Measurements from ENCODE around the gene SMU1. TPM values are rescaled to one million over a fixed set of nuclear protein-coding genes. Genes with fewer than 3 reads are reported as not detected.

The SMU1 gene
- total RNA-seq, 2 donors from 2014 or later: 5.6 to 8.6 TPM

- H3K27me3 ChIP-seq: no peaks in the 10 kb centered on the region
- peaks cover 11 to 21% of the 10 kb centered on the region in 2 donors for H3K36me3 ChIP-seq (replicated peaks in 1 of 2; ENCODE audit: insufficient read depth in 1 of 2, low read depth in 2 of 2)
- 76 to 80% methylated on average over 10 of the region's 10 CpGs for WGBS, 2 donors
- intact Hi-C loops (cut with DNase I): no loop called here
- H3K4me3 ChIP-seq: no peak overlapping the region
- no peak for ATAC-seq
- H3K4me1 ChIP-seq: peaks cover 22% of the 10 kb centered on the region
- DNase-seq: no peak
- peak overlapping the region in 2 of 4 donors; percentile 34 to 96 for H3K27ac ChIP-seq
- no peak for TF ChIP-seq CTCF (IDR thresholded peaks at IDR 0.05)
- no peak for TF ChIP-seq POLR2A (IDR thresholded peaks at IDR 0.05)
- no peaks in the 10 kb centered on the region for H3K9me3 ChIP-seq
Measured at GRCh38 chr9:33041432-33042188, 34.9 kb downstream of the SMU1 start.

- intact Hi-C loops (cut with DNase I): no loop called here
- no peak overlapping the region for H3K4me3 ChIP-seq
- 86 to 89% methylated on average over 9 of the region's 9 CpGs for WGBS, 2 donors
- H3K36me3 ChIP-seq (replicated peaks in 1 of 2; ENCODE audit: insufficient read depth in 1 of 2, low read depth in 2 of 2): peaks cover 18 to 23% of the 10 kb centered on the region in 2 donors
- no peaks in the 10 kb centered on the region for H3K27me3 ChIP-seq
- H3K9me3 ChIP-seq: no peaks in the 10 kb centered on the region
- no peak for TF ChIP-seq CTCF (IDR thresholded peaks at IDR 0.05)
- no peak for TF ChIP-seq POLR2A (IDR thresholded peaks at IDR 0.05)
- DNase-seq (no peak), ATAC-seq (no peak)
- peaks cover 22% of the 10 kb centered on the region for H3K4me1 ChIP-seq
- no peak overlapping the region for H3K27ac ChIP-seq
Measured at GRCh38 chr9:33040792-33041431, 35.6 kb downstream of the SMU1 start.

- Histone ChIP-seq H3K4me3 (no peak overlapping the region), H3K27me3 (no peaks in the 10 kb centered on the region), H3K36me3 (replicated peaks in 1 of 2; ENCODE audit: insufficient read depth in 1 of 2, low read depth in 2 of 2) (peaks cover 26 to 41% of the 10 kb centered on the region in 2 donors), H3K4me1 (peaks cover 25% of the 10 kb centered on the region), H3K9me3 (no peaks in the 10 kb centered on the region), H3K27ac (no peak overlapping the region)
- no peak for ATAC-seq
- intact Hi-C loops (cut with DNase I): no loop called here
- 72 to 74% methylated on average over 5 of the region's 5 CpGs for WGBS, 2 donors
- TF ChIP-seq CTCF (IDR thresholded peaks at IDR 0.05) (no peak), POLR2A (IDR thresholded peaks at IDR 0.05) (no peak)
- no peak for DNase-seq
Measured at GRCh38 chr9:33032865-33033264, 43.6 kb downstream of the SMU1 start.

GRCh38 chr9:33032292-33032691 lies 44.2 kb downstream of the SMU1 start:
- intact Hi-C loops (cut with DNase I): no loop called here
- ATAC-seq: no peak

More at GRCh38 chr9:33032292-33032691, 44.2 kb downstream of the SMU1 start:
- H3K36me3 ChIP-seq (replicated peaks in 1 of 2; ENCODE audit: insufficient read depth in 1 of 2, low read depth in 2 of 2): peaks cover 22 to 36% of the 10 kb centered on the region in 2 donors
- no peak for DNase-seq
- no peak overlapping the region for H3K27ac ChIP-seq
- TF ChIP-seq CTCF (IDR thresholded peaks at IDR 0.05): no peak
- TF ChIP-seq POLR2A (IDR thresholded peaks at IDR 0.05): no peak
- no peaks in the 10 kb centered on the region for H3K9me3 ChIP-seq
- no peak overlapping the region for H3K4me3 ChIP-seq
- WGBS, 2 donors: 39 to 41% methylated on average over 1 of the region's 1 CpG
- H3K4me1 ChIP-seq: peaks cover 31% of the 10 kb centered on the region
- H3K27me3 ChIP-seq: no peaks in the 10 kb centered on the region
